OCI-LY1 (cell line): ENCODE data around the gene INSR.

Source experiments
- H2AFZ ChIP-seq: fragments of 200-600 bp; sonication (generic), shearing (Covaris generic); 2 replicates; pipeline ENCODE4 v1.6.0; 2014; ENCODE audit warnings: antibody characterized with exemption, mild to moderate bottlenecking, low read length
- H3F3A ChIP-seq: fragments of 200-600 bp; sonication (generic), shearing (Covaris generic); 2 replicates; pipeline ENCODE4 v1.6.0; 2014; ENCODE audit warnings: mild to moderate bottlenecking, antibody characterized with exemption, low read length, moderate library complexity; ENCODE audit not compliant: insufficient read depth
- H3K27ac ChIP-seq: fragments of 200-600 bp; sonication (generic); 2 replicates; pipeline ENCODE4 v1.5.1; 2014; ENCODE audit warnings: low read length, mixed run types, mild to moderate bottlenecking, low read depth; ENCODE audit not compliant: poor library complexity, severe bottlenecking
- H3K27me3 ChIP-seq: fragments of 200-600 bp; sonication (generic); 2 replicates; pipeline ENCODE4 v1.6.0; 2014; ENCODE audit warnings: antibody characterized with exemption, mild to moderate bottlenecking, low read length, moderate library complexity; ENCODE audit not compliant: insufficient read depth
- H3K36me3 ChIP-seq: fragments of 200-600 bp; sonication (generic); 2 replicates; pipeline ENCODE4 v1.6.1; 2014; ENCODE audit warnings: mild to moderate bottlenecking, antibody characterized with exemption, low read length, moderate library complexity, mixed read lengths; ENCODE audit not compliant: insufficient read depth
- H3K4me1 ChIP-seq: fragments of 200-600 bp; sonication (generic); 2 replicates; pipeline ENCODE4 v1.5.1; 2014; ENCODE audit warnings: mild to moderate bottlenecking, low read length, moderate library complexity; ENCODE audit not compliant: insufficient read depth, severe bottlenecking
- H3K4me2 ChIP-seq: fragments of 200-600 bp; sonication (generic), shearing (Covaris generic); 2 replicates; pipeline ENCODE4 v1.6.1; 2014; ENCODE audit warnings: low read length
- H3K4me3 ChIP-seq: fragments of 200-600 bp; sonication (generic); 2 replicates; pipeline ENCODE4 v1.5.1; 2014; ENCODE audit warnings: low read length, low read depth, mild to moderate bottlenecking, mixed read lengths; ENCODE audit not compliant: poor library complexity, severe bottlenecking
- H3K79me2 ChIP-seq: fragments of 200-600 bp; shearing (Covaris generic); 2 replicates; pipeline ENCODE4 v1.6.1; 2016; ENCODE audit warnings: mixed run types, low read length, mixed read lengths; ENCODE audit not compliant: insufficient read depth
- H3K9ac ChIP-seq: fragments of 200-600 bp; sonication (generic), shearing (Covaris generic); 2 replicates; pipeline ENCODE4 v1.6.1; 2014; ENCODE audit warnings: mild to moderate bottlenecking, low read length, mixed read lengths
- H3K9me2 ChIP-seq: fragments of 200-600 bp; sonication (generic), shearing (Covaris generic); 2 replicates; pipeline ENCODE4 v1.6.1; 2014; ENCODE audit warnings: low read depth, mild to moderate bottlenecking, low read length, mixed read lengths
- H3K9me3 ChIP-seq: fragments of 200-600 bp; shearing (Covaris generic); 2 replicates; pipeline ENCODE4 v1.6.1; 2014; ENCODE audit warnings: low read length, mixed read lengths
- H4K20me1 ChIP-seq: fragments of 200-600 bp; sonication (generic), shearing (Covaris generic); 2 replicates; pipeline ENCODE4 v1.6.0; 2016; ENCODE audit warnings: mild to moderate bottlenecking, low read length; ENCODE audit not compliant: insufficient read depth
- CTCF ChIP-seq: fragments of 200-600 bp; sonication (generic), shearing (Covaris generic); IDR thresholded peaks from 2 replicates; pipeline ENCODE4 v1.5.1; 2017; ENCODE audit warnings: mild to moderate bottlenecking, antibody characterized with exemption, low read length, moderate library complexity, mixed read lengths
- EZH2 ChIP-seq: fragments of 200-600 bp; sonication (generic), shearing (Covaris generic); IDR thresholded peaks from 2 replicates; pipeline ENCODE4 v1.8.0; 2017; ENCODE audit warnings: borderline replicate concordance, mixed run types, mild to moderate bottlenecking, antibody characterized with exemption, low read length, moderate library complexity, mixed read lengths

Gene INSR

GRCh38 chr19:7215176-7215575 lies 79.0 kb downstream of the INSR start:
- H4K20me1 ChIP-seq, result no peaks in the 10 kb centered on the region
- peaks cover 19% of the 10 kb centered on the region for H3K4me1 ChIP-seq
- no peaks in the 10 kb centered on the region; the same call in 1 of the 2 replicates for H3F3A ChIP-seq
- TF ChIP-seq CTCF (no peak), EZH2 (no peak)
- H3K4me3 ChIP-seq, result no peak overlapping the region
- H3K9me2 ChIP-seq, result no peaks in the 10 kb centered on the region
- H3K36me3 ChIP-seq, result no peaks in the 10 kb centered on the region
- no peak overlapping the region for H3K4me2 ChIP-seq
- H3K79me2 ChIP-seq, result no peaks in the 10 kb centered on the region
- H3K9ac ChIP-seq, result no peak overlapping the region
- H3K9me3 ChIP-seq, result no peaks in the 10 kb centered on the region
- no peaks in the 10 kb centered on the region; the same call in 1 of the 2 replicates for H3K27me3 ChIP-seq
- H2AFZ ChIP-seq, result no peak overlapping the region
- no peak overlapping the region for H3K27ac ChIP-seq

- no peak for TF ChIP-seq EZH2
- TF ChIP-seq CTCF, result no peak
- no peak overlapping the region for H2AFZ ChIP-seq
- peaks cover 25% of the 10 kb centered on the region for H3K4me1 ChIP-seq
- H3F3A ChIP-seq, result no peaks in the 10 kb centered on the region; the same call in 1 of the 2 replicates
- peak overlapping the region; percentile 54 for H3K27ac ChIP-seq
- no peaks in the 10 kb centered on the region for H3K9me2 ChIP-seq
- H3K9ac ChIP-seq, result no peak overlapping the region
- no peaks in the 10 kb centered on the region for H3K36me3 ChIP-seq
- H3K4me3 ChIP-seq, result no peak overlapping the region
- no peaks in the 10 kb centered on the region for H3K9me3 ChIP-seq
- no peaks in the 10 kb centered on the region for H4K20me1 ChIP-seq
- H3K27me3 ChIP-seq, result no peaks in the 10 kb centered on the region; the same call in 1 of the 2 replicates
- H3K4me2 ChIP-seq, result no peak overlapping the region
- H3K79me2 ChIP-seq, result no peaks in the 10 kb centered on the region
These were observed 79.7 kb downstream of the INSR start for GRCh38 chr19:7214324-7215089.

GRCh38 chr19:7213628-7214323 lies 80.4 kb downstream of the INSR start:
- H3K4me2 ChIP-seq, result no peak overlapping the region
- no peak overlapping the region for H3K9ac ChIP-seq
- peak overlapping the region; percentile 54 for H3K27ac ChIP-seq
- no peaks in the 10 kb centered on the region for H3K9me3 ChIP-seq
- no peak overlapping the region for H2AFZ ChIP-seq
- peaks cover 30% of the 10 kb centered on the region for H3K4me1 ChIP-seq
- H3K36me3 ChIP-seq, result no peaks in the 10 kb centered on the region
- H4K20me1 ChIP-seq, result no peaks in the 10 kb centered on the region
- no peaks in the 10 kb centered on the region; the same call in 1 of the 2 replicates for H3F3A ChIP-seq
- TF ChIP-seq CTCF (no peak), EZH2 (no peak)
- H3K9me2 ChIP-seq, result no peaks in the 10 kb centered on the region
- no peak overlapping the region for H3K4me3 ChIP-seq
- H3K27me3 ChIP-seq, result no peaks in the 10 kb centered on the region; the same call in 1 of the 2 replicates
- no peaks in the 10 kb centered on the region for H3K79me2 ChIP-seq
